Skin epidermis (tissue), 12 donors: ENCODE data around the gene CDC42EP5.

ENCODE experiments used
- H3K27ac ChIP-seq, 21 experiments: fragments of 200-600 bp; sonication (generic) in 11 of 21; one replicate each; pipeline ENCODE4 v1.5.0; 2020; ENCODE audit warnings: mild to moderate bottlenecking in 3 of 21, inconsistent platforms in 2 of 21, moderate library complexity in 2 of 21
- H3K4me3 ChIP-seq, 7 experiments: fragments of 200-600 bp; sonication (generic) in 2 of 7; one replicate each; pipeline ENCODE4 v1.5.0; 2020; ENCODE audit warnings: inconsistent platforms in 2 of 7, mild to moderate bottlenecking in 2 of 7, moderate library complexity in 1 of 7

Gene CDC42EP5

DNA sequence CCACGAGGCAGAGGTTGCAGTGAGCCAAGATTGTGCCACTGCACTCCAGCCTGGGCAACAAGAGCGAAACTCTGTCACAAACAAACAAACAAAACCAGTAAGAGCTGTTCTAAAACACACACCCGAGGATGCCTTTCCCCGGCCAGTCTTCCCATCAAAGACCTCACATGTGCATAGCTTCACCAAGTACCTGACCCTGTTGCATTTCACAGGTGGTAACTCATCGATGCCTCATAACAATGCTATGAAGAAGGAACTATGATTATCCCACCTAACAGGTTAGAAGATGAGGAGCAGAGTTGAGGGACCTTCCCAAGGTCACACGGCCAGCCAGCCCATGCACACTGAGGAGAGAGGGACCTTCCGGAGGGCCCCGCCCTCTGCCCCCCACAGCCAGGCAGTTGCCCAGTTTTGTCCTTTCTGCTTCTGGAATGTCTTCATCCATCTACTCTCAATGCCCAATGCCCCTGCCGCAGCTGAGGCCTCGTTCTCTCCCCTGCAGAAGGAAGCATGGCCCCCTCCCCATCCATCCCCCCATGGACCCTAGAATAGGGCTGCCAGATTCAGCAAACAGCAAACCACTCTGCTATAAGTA lies 40.9 kb downstream of the CDC42EP5 start:
- Histone ChIP-seq H3K27ac (no peak overlapping the region), H3K4me3 (no peak overlapping the region)

GRCh38 chr19:54431255-54431838 lies 41.7 kb downstream of the CDC42EP5 start:
- Histone ChIP-seq H3K4me3 (peak overlapping the region in 1 of 7 experiments; percentile 27), H3K27ac (no peak overlapping the region)

- Histone ChIP-seq H3K27ac (no peak overlapping the region), H3K4me3 (peak overlapping the region in 4 of 7 experiments; percentile 4 to 27 (median 8))
These were observed 42.5 kb downstream of the CDC42EP5 start for GRCh38 chr19:54430306-54431254.

DNA sequence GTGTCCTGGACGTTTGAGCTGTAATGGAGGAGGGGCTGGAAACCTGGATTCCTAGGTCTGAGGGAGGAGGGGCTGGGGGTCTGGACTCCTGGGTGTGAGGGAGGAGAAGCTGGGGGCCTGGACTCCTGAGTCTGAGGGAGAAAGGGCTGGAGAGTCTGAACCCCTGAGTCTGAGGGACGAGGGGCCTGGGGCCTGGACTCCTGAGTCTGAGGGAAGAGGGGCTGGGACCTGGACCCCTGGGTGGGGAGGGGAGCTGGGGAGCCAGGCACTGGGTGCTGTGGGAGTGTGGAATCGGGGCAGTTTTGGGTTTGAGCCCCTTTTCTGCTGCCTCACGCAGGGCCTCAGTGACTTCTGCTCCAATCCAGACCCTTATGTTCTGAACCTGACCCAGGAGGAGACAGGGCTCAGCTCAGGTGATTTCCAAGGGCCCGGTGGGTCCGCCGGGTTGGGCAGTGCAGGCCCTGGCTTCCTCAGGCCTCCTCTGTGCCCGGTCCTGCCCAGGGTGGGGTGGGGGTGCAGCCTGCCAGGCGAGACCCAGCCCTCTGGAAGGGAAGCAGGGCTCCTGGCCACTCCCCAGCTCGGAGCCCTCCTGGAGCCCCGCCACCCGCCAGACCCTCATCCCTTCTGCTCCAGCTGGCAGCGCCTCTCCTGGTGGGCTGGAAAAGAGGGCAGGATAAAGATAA lies 43.4 kb downstream of the CDC42EP5 start:
- Histone ChIP-seq H3K4me3 (no peak overlapping the region), H3K27ac (no peak overlapping the region)

DNA sequence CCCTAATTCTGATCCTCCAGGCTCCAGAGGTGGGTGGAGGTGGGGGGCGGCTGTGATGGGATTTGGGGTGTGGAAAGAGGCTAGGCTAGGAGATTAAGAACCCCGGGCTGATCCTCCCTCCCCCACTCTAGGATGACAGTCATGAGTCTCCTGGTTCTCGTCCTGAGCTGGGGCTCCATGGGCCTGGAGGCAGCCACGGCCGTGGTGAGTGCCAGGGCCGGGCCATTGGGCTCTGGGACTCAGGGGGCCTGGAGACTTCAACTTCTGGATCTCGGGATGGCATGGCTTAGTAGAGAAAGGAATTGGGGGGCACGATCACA lies 44.0 kb downstream of the CDC42EP5 start:
- H3K27ac ChIP-seq: no peak overlapping the region
- no peak overlapping the region for H3K4me3 ChIP-seq

- H3K27ac ChIP-seq: no peak overlapping the region
These were observed 44.5 kb downstream of the CDC42EP5 start for GRCh38 chr19:54428323-54429175.

DNA sequence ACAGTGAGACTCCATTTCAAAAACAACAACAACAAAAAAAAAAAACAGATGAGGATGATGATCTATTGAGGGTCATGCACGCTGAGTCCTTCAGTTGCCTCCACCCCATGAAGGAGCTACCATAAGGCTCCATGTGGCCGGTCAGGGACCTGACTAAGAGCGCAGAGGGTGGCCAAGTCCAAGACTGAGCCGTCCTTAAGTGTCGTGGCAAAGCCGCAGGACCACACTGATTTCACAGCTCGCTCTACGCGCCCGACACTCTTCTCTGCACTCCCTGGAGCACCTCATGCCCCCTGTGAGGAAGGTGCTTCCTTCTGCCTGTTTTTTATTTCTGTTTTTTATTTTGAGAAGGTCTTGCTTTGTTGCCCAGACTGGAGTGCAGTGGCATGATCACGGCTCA lies 45.5 kb downstream of the CDC42EP5 start:
- no peak overlapping the region for H3K27ac ChIP-seq
- H3K4me3 ChIP-seq: no peak overlapping the region

More at GRCh38 chr19:54428323-54429175, 44.5 kb downstream of the CDC42EP5 start:
- H3K4me3 ChIP-seq: no peak overlapping the region

DNA sequence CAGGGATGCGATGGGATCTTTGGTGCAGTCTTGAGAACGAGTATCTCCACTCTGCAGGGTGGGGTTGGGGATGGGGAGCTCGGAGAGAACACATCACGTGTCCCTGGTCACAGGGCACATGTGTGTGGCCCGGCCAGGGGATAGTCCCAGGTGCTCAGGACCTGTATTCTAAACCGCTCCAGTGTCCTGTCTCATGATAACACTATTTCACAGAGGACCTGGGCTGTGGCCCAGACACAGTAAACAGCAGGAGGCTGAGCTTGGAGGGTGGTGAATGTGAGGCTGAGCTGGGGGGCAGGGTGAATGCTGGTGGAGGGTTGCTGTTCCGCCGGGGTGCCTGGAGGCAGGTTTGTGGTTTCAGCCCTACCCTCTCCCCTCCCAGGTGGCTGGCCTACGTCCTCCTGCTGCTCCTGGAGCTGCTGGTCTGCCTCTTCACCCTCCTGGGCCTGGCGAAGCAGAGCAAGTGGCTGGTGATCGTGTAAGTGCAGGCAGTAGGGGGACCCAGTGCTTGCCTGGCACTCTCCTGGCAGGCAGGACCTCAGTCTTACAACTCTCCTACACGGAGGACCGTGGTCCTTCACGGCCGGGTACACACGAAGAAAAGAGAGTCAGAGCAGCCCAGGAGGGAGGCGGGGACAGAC lies 46.7 kb downstream of the CDC42EP5 start:
- H3K27ac ChIP-seq: no peak overlapping the region
- H3K4me3 ChIP-seq: no peak overlapping the region

DNA sequence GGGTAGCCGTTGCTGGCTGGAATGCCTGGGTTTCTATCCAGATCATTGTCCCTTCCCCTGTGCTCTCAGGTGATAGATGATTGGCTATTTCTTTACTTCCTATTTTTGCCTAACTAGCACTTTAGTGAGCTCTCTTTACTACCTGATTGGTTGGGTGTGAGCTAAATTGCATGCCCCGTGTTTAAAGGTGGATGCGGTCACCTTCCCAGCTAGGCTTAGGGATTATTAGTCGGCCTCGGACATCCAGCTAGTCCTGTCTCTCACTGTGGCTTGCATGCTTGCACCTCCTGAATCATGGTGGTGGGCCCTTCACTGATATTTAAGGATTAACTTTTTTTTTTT lies 47.7 kb downstream of the CDC42EP5 start:
- Histone ChIP-seq H3K4me3 (no peak overlapping the region), H3K27ac (no peak overlapping the region)

DNA sequence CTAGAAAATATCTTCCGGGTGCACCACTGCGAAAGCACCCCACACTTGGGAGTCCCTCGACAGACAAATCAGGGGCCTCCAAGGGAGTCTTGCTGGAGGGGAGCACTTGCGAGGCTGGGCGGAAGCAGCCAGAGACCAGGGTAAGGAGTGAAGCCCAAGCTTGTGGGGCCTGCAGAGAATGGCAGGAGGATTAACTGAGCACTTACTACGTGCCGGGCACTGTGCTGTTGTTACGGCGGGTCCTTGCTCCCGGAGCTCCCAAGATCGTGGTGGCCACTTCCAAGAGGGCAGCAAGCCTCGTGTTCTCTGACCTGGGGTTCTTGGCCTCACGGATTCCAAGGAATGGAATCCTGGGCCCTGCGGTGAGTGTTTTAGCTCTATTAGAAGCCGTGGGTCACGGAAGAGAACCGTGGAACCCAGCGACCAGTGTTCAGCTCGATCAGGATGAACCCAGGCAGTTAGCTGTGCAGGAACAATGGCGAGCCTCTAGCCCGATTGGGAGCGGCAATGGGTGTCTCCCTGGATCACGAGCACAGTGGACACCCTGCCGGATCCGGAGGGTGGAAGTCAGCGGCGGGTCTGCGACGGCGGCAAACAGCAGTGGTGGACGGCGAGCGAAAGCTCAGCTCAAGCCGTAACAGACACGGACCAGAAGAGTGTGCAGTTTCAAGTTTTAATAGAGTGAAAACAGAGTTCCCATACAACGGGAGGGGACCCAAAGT lies 48.3 kb downstream of the CDC42EP5 start:
- no peak overlapping the region for H3K4me3 ChIP-seq
- no peak overlapping the region for H3K27ac ChIP-seq

DNA sequence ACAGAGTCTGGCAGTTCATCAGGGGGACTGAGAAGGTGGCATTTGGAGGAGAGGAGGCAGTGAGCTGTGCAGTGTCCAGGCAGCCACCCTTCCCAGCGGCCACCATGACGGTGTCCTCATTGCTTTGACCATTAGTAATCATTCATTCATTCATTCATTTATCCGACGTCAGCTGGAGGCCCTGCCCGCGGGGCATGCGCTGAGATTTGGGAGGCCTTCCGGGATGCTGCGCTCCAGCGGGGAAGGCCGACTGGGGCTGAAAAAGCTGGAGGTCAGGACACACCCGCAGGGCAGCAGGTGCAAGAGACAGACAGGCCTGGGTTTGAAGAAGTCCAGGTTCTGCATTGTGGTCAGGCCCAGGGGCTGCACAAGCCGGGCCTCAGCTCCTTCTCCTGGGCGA lies 48.9 kb downstream of the CDC42EP5 start:
- Histone ChIP-seq H3K4me3 (no peak overlapping the region), H3K27ac (no peak overlapping the region)

DNA sequence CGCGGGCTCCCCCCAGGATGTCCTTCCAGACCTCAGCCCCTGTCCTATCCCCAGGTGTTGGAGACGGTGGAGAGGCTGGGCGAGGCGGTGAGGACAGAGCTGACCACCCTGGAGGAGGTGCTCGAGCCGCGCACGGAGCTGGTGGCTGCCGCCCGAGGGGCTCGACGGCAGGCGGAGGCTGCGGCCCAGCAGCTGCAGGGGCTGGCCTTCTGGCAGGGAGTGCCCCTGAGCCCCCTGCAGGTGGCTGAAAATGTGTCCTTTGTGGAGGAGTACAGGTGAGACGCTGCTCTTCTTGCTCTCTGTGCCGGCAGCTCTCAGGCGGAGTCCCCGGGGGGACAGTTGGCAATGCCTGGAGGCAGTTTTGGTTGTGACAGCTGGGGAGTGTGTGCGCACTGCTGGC lies 51.0 kb downstream of the CDC42EP5 start:
- Histone ChIP-seq H3K27ac (no peak overlapping the region), H3K4me3 (no peak overlapping the region)

GRCh38 chr19:54421521-54421920 lies 51.6 kb downstream of the CDC42EP5 start:
- H3K4me3 ChIP-seq: no peak overlapping the region

DNA sequence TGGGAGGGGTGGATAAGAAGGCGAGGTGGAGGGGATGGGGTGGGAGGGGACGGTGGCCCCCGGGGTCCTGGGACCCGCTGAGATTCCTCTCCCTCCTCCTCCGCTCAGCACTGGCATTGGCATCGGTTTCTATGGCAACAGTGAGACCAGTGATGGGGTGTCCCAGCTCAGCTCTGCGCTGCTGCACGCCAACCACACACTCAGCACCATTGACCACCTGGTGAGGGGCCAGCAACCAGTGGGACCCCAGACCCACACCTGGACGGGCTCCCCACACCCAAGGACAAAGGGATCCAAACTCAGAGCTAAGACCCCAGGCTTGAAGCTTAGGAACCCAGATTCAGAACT lies 52.0 kb downstream of the CDC42EP5 start:
- no peak overlapping the region for H3K4me3 ChIP-seq
- no peak overlapping the region for H3K27ac ChIP-seq

More at GRCh38 chr19:54421521-54421920, 51.6 kb downstream of the CDC42EP5 start:
- H3K27ac ChIP-seq: no peak overlapping the region

- no peak overlapping the region for H3K4me3 ChIP-seq
- H3K27ac ChIP-seq: peak overlapping the region in 1 of 21 experiments; percentile 22
These were observed 52.5 kb downstream of the CDC42EP5 start for GRCh38 chr19:54420383-54421168.

- H3K27ac ChIP-seq: peak overlapping the region in 1 of 21 experiments; percentile 18
- H3K4me3 ChIP-seq: no peak overlapping the region
These were observed 53.1 kb downstream of the CDC42EP5 start for GRCh38 chr19:54420068-54420382.

DNA sequence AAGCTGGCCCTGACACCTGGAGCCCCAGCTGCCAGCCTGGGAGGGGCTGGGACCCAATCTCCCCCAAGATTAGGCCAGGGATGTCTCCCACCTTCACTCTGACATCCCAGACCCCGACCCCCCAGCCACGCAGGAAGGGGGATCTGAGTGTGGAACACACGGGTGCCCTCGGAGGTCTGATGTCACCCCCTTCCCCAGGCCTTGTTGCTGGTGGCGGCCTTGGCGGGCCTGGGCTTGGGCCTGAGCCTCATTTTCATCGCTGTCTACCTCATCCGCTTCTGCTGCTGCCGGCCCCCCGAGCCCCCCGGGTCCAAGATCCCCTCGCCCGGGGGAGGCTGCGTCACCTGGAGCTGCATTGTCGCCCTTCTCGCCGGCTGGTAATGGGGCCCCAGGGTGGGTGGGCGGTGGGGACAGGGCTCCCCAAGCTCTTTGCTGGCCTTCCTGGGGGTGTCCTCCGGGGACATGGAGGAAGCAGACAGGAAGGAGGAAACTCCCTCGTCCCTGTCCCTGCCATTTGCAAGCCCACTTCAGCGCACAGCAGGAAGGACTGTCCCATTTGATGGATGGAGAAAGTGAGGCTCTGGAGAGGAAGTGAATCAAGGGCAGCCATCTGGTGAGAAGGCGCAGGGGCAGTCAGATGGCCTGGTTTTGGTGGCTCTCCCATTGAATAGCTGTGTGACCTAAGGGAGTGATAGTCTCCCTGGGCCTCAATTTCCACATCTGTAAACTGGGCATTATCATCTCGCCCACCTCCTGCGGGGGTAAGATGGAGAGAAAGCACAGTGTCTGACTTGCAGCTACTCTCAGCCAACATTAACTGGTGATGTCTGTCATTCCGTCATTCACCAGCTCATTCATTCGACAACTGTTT lies 53.9 kb downstream of the CDC42EP5 start:
- Histone ChIP-seq H3K27ac (peak overlapping the region in 1 of 21 experiments; percentile 63), H3K4me3 (no peak overlapping the region)
